Measurements from ENCODE around the gene ZEB1.
"Not testable (repeated sequence)": the region's sequence is repeated elsewhere in the genome, so short reads cannot be mapped to it uniquely, and the experiment has no call there.

ZEB1 gene

DNA sequence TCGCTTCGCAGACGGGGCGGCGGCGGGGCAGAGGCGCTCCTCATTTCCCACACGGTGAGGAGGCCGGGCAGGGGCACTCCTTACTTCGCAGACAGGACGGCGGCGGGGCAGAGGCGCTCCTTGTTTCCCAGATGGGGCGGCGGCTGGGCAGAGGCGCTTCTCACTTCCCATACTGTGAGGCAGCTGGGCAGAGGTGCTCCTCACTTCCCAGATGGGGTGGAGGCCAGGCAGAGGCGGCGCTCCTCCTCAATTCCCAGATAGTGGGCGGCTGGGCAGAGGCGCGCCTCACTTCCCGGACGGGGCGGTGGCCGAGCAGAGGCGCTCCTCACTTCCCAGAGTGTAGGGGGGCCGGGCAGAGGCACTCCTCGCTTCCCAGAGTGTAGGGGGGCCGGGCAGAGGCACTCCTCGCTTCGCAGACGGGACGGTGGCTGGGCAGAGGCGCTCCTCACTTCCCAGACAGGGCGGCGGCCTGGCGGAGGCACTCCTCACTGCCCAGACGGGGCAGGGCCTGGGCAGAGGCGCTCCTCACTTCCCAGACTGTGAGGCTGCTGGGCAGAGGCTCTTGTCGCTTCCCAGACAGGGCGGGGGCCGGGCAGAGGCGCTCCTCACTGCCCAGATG lies 43.1 kb downstream of the ZEB1 start:
- DNase-seq (ENCODE audit: low read depth) = no peak
- TF ChIP-seq, protein P1, sequence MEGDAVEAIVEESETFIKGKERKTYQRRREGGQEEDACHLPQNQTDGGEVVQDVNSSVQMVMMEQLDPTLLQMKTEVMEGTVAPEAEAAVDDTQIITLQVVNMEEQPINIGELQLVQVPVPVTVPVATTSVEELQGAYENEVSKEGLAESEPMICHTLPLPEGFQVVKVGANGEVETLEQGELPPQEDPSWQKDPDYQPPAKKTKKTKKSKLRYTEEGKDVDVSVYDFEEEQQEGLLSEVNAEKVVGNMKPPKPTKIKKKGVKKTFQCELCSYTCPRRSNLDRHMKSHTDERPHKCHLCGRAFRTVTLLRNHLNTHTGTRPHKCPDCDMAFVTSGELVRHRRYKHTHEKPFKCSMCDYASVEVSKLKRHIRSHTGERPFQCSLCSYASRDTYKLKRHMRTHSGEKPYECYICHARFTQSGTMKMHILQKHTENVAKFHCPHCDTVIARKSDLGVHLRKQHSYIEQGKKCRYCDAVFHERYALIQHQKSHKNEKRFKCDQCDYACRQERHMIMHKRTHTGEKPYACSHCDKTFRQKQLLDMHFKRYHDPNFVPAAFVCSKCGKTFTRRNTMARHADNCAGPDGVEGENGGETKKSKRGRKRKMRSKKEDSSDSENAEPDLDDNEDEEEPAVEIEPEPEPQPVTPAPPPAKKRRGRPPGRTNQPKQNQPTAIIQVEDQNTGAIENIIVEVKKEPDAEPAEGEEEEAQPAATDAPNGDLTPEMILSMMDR (IDR thresholded peaks at IDR 0.05; ENCODE audit: control insufficient read depth, extremely low read depth, insufficient read depth) = no peak

DNA sequence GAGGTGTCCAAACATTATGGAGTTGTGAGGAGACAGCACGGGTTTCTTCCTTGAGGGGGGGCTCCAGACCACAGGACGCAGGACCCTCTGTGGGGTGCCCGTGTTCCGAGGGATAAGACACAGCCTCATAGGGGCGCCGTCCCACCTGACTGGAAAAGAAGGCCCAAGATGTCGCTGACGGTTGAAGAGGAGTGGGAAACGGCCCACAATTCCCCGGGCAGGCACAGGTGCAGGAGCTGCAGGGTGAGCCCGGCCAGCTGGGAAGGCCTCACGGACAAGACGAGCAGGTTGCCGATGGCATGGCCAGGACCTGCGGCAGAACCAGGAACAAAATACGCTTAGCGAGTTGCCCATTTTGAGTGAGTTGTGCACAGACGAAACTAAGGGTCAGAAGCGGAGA lies 44.7 kb downstream of the ZEB1 start:
- not testable (repeated sequence) for H3K4me3 ChIP-seq (ENCODE audit: low read depth, low read length); DNase-seq (ENCODE audit: low read depth)

More for the DNA sequence above, 43.1 kb downstream of the ZEB1 start:
- H3K4me3 ChIP-seq (ENCODE audit: low read depth, low read length) = no peak overlapping the region

DNA sequence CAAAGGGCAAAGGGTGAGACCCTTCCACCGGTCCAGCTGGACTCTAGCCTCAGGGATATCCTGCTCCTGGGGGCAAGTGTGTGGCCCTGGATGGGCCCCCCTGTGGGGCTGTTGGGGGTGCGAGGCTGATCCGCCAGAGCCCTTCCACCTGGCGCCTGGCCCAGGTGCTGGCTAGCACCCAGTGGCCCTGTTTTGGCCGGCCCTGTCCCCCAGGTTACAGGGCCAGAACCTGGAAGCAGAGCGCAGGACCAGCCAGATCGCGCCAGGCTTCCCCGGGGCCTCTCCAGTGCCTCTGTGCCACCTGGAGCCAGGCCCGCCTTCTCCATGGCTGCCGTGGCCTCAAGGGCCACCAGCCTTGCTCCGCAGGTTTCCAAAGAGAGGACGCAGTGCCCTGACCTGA lies 45.2 kb downstream of the ZEB1 start:
- DNase-seq (ENCODE audit: low read depth) = not testable (repeated sequence)

DNA sequence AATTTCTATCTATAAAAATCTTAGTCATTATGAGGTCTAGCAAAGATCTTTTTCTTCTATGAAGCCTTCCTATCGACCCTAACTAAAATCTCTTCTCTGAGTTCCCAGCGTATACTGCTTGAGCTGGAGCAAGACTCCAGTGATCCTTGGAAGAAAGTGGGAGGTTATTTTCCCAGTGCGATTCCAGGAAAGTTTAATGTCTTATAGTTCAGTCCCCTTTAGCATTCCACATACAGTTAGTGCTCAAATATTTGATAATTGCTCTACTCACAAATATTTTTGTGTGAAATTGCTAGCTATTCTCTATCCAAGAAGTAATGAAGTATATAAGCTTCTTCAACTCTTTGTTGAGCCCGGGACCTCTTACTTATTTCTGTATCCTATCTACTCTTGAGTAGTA lies 47.7 kb downstream of the ZEB1 start:
- no peak for DNase-seq (ENCODE audit: low read depth)
- H3K4me3 ChIP-seq (ENCODE audit: low read depth, low read length) = no peak overlapping the region
- TF ChIP-seq, protein P1 (IDR thresholded peaks at IDR 0.05; ENCODE audit: control insufficient read depth, extremely low read depth, insufficient read depth) = no peak

More for the DNA sequence above, 45.2 kb downstream of the ZEB1 start:
- not testable (repeated sequence) for H3K4me3 ChIP-seq (ENCODE audit: low read depth, low read length)

DNA sequence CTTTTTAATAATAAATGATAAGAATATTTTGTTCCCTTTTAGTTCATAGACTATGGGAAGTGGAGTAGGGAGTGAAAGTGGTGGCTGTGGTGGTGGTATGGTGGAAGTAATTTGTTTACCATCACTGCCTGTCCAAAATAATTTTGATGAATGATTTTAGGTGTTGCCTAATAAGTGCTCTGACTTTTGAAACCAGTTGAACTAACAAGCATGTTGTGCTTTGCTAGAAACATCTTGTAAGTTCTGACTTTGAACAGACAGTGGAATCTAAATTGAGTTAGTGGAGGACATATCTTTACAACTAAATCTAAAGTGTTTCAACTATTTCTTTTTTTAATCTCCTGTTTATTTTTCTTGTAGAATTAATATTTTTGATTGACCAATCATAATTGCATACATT lies 49.7 kb downstream of the ZEB1 start:
- DNase-seq (ENCODE audit: low read depth) = no peak
- H3K4me3 ChIP-seq (ENCODE audit: low read depth, low read length) = no peak overlapping the region
- TF ChIP-seq, protein P1 (IDR thresholded peaks at IDR 0.05; ENCODE audit: control insufficient read depth, extremely low read depth, insufficient read depth) = no peak

DNA sequence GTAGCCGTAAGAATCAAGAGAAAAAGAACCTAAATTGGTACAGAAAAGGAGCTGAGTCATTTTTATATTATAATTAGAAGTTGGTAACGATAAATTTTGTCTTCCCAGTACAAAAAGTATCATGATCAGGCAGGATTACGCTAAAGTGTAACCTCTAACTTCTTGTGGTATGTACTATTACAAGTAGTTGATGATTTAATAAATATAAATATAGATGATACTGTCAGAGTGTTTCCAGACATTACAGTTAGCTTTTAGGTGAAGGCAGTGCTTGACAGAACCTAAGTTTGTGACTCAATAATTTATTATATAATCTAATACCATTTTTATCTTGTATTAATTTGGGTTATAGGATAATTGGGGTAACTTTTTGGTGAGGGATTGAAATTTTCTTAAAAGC lies 53.4 kb downstream of the ZEB1 start:
- no peak overlapping the region for H3K4me3 ChIP-seq (ENCODE audit: low read depth, low read length)
- DNase-seq (ENCODE audit: low read depth) = no peak
- TF ChIP-seq, protein P1 (IDR thresholded peaks at IDR 0.05; ENCODE audit: control insufficient read depth, extremely low read depth, insufficient read depth) = no peak

DNA sequence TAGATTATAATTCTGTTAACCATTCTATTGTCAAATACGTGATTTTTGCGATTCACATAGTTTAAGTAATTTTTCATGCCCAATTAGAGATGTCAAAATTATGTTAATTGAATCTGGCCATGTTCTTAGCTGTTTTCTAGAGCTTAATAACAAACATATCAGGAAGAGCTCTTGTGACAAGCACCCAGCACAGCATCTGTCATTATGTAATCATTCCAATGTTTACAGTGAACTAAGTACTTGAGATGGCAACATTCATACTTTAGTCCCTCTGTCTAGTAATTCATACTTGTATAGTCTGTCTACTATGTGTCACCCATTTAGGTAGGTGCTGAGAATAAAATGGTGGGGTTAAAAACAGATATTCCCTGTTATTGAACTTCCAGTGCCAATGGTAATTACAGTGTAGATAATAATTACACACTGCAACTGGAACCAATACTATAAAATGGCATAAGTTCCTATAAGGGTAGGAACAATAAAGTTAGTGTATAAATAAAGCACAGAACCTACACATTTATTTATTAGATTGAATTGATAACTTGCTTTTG lies 55.2 kb downstream of the ZEB1 start:
- TF ChIP-seq, protein P1 (IDR thresholded peaks at IDR 0.05; ENCODE audit: control insufficient read depth, extremely low read depth, insufficient read depth) = no peak
- no peak overlapping the region for H3K4me3 ChIP-seq (ENCODE audit: low read depth, low read length)
- DNase-seq (ENCODE audit: low read depth) = no peak

DNA sequence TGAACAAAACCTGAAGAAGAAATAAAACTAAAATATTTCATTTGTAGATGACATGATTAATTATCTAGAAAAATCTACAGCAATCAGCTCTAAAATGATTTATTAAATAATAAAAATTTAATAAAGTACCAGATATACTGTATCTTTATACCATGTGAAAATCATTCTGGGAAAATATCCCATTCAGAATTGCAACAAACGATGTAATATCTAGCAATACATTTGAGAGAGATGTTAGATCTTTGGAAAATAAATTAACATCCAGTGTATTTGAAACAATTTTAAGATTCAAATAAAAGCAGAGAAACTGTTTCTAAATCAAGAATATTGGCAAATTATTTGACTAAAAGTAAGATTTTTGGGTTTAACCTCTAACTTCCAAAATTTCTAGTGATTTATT lies 62.2 kb downstream of the ZEB1 start:
- TF ChIP-seq, protein P1 (IDR thresholded peaks at IDR 0.05; ENCODE audit: control insufficient read depth, extremely low read depth, insufficient read depth) = no peak
- no peak overlapping the region for H3K4me3 ChIP-seq (ENCODE audit: low read depth, low read length)
- no peak for DNase-seq (ENCODE audit: low read depth)
